ENCODE data around the gene BLOC1S4.
"Not testable (repeated sequence)": the region's sequence is repeated elsewhere in the genome, so short reads cannot be mapped to it uniquely, and the experiment has no call there.

The BLOC1S4 gene

GRCh38 chr4:6752486-6752829, 36.5 kb downstream of the BLOC1S4 start:
- no peak for TF ChIP-seq CTCF (conservative IDR thresholded peaks at IDR 0.05; ENCODE audit: low read depth, low read length)
- H3K4me3 ChIP-seq (ENCODE audit: low read length) = no peak overlapping the region
- no peak for DNase-seq (ENCODE audit: low read depth)

- TF ChIP-seq CTCF (conservative IDR thresholded peaks at IDR 0.05; ENCODE audit: low read depth, low read length) = no peak
- H3K4me3 ChIP-seq (ENCODE audit: low read length) = no peak overlapping the region
- no peak for DNase-seq (ENCODE audit: low read depth)
Observed at GRCh38 chr4:6753103-6753560, 37.2 kb downstream of the BLOC1S4 start.

- TF ChIP-seq CTCF (conservative IDR thresholded peaks at IDR 0.05; ENCODE audit: low read depth, low read length) = no peak
- DNase-seq (ENCODE audit: low read depth) = no peak
- H3K4me3 ChIP-seq (ENCODE audit: low read length) = no peak overlapping the region
Observed at GRCh38 chr4:6753891-6754290, 37.9 kb downstream of the BLOC1S4 start.

- H3K4me3 ChIP-seq (ENCODE audit: low read length) = no peak overlapping the region
- no peak for TF ChIP-seq CTCF (conservative IDR thresholded peaks at IDR 0.05; ENCODE audit: low read depth, low read length)
- no peak for DNase-seq (ENCODE audit: low read depth)
Observed at GRCh38 chr4:6754481-6755087, 38.6 kb downstream of the BLOC1S4 start.

GRCh38 chr4:6755088-6755753, 39.2 kb downstream of the BLOC1S4 start:
- DNase-seq (ENCODE audit: low read depth) = no peak
- no peak for TF ChIP-seq CTCF (conservative IDR thresholded peaks at IDR 0.05; ENCODE audit: low read depth, low read length)

GRCh38 chr4:6756345-6756744, 40.4 kb downstream of the BLOC1S4 start:
- H3K4me3 ChIP-seq (ENCODE audit: low read length); DNase-seq (ENCODE audit: low read depth): not testable (repeated sequence)

More at GRCh38 chr4:6755088-6755753, 39.2 kb downstream of the BLOC1S4 start:
- H3K4me3 ChIP-seq (ENCODE audit: low read length) = no peak overlapping the region

- no peak overlapping the region for H3K4me3 ChIP-seq (ENCODE audit: low read length)
- no peak for TF ChIP-seq CTCF (conservative IDR thresholded peaks at IDR 0.05; ENCODE audit: low read depth, low read length)
- no peak for DNase-seq (ENCODE audit: low read depth)
Observed at GRCh38 chr4:6758728-6759127, 42.8 kb downstream of the BLOC1S4 start.

Measured in retinal pigment epithelial cell (primary cell).